Gastrocnemius medialis (tissue), 4 donors: Measurements from ENCODE around the gene SLC17A6.

Source experiments
- CTCF ChIP-seq, 5 experiments: fragments of 450-650 bp in 3 of 5; fragments of 200-600 bp in 2 of 5; sonication (generic) in 2 of 5; IDR thresholded peaks in 4 of 5; conservative IDR thresholded peaks in 1 of 5; 1 replicate in 4 of 5; 2 replicates in 1 of 5; pipeline ENCODE4 v1.5.1; 2016 to 2019; ENCODE audit warnings: antibody characterized with exemption in 5 of 5, mild to moderate bottlenecking in 3 of 5, moderate library complexity in 3 of 5
- POLR2A ChIP-seq, 2 donors: fragments of 450-650 bp; IDR thresholded peaks; one replicate each; pipeline ENCODE4 v1.6.1; 2017; ENCODE audit warnings: antibody characterized with exemption in 2 of 2, mild to moderate bottlenecking in 2 of 2, moderate library complexity in 2 of 2

- no peak for TF ChIP-seq CTCF (IDR thresholded peaks at IDR 0.05 in 4 of 5, conservative IDR thresholded peaks at IDR 0.05 in 1 of 5)
- no peak for TF ChIP-seq POLR2A (IDR thresholded peaks at IDR 0.05)
Measured at GRCh38 chr11:22343032-22343324, 4.8 kb downstream of the SLC17A6 start.
